K562 (cell line): Measurements from ENCODE around the gene CZIB. TPM values are rescaled to one million over a fixed set of nuclear protein-coding genes. Genes with fewer than 3 reads are reported as not detected.

ENCODE experiments used
- HNRNPK ChIP-seq: fragments of 200-400 bp; formaldehyde crosslinking; IDR thresholded peaks from one replicate; pipeline ENCODE4 v1.6.1; 2018; ENCODE audit warnings: mild to moderate bottlenecking, low read depth, low read length; ENCODE audit not compliant: poor library complexity, severe bottlenecking
- KAT7 ChIP-seq: sonication (generic); formaldehyde crosslinking; IDR thresholded peaks from 2 replicates; pipeline ENCODE4 v1.8.0; 2022; ENCODE audit warnings: missing genetic modification reagents, mild to moderate bottlenecking, borderline replicate concordance
- NFATC3 ChIP-seq: fragments of 450-650 bp; IDR thresholded peaks from 2 replicates; pipeline ENCODE4 v1.6.1; 2017; ENCODE audit warnings: mild to moderate bottlenecking
- POLR2B ChIP-seq: fragments of 450-650 bp; IDR thresholded peaks from 2 replicates; pipeline ENCODE4 v1.6.1; 2018; ENCODE audit warnings: low read depth; ENCODE audit not compliant: partially characterized antibody
- RBM25 ChIP-seq: fragments of 200-400 bp; formaldehyde crosslinking; IDR thresholded peaks from 2 replicates; pipeline ENCODE4 v1.6.1; 2018; ENCODE audit warnings: low read length, low read depth, moderate library complexity; ENCODE audit not compliant: severe bottlenecking
- SREBF2 ChIP-seq: sonication (generic); formaldehyde crosslinking; IDR thresholded peaks from 2 replicates; pipeline ENCODE4 v1.4.0; 2020; ENCODE audit warnings: mild to moderate bottlenecking, missing genetic modification reagents
- polyA plus RNA-seq, 8 experiments: library from polyadenylated mRNA; depleted of rRNA in 4 of 8; stranded (reverse) in 5 of 8; unstranded in 3 of 8; fragments of >200 nt; fragmentation: Nextera tagmentation in 2 of 8; fragmentation: Illumina TruSeq in 1 of 8; extraction: Ambion mirVana in 2 of 8; extraction: Trizol in 1 of 8; gene quantifications; 2 replicates each; pipeline versions ENCODE4 v1.2.1 to v1.2.3, GENCODE V29; 2011 to 2014; ENCODE audit warnings: inconsistent platforms in 1 of 8, missing spikeins in 1 of 8
- total RNA-seq, 7 experiments: library from RNA; depleted of rRNA in 6 of 7; stranded (reverse); fragments of >200 nt in 6 of 7; fragmentation: Illumina TruSeq in 2 of 7; extraction: Trizol in 2 of 7; gene quantifications; 2 replicates each; pipeline versions ENCODE4 v1.2.1 to v1.2.3, GENCODE V29; 2011 to 2021; ENCODE audit warnings: low replicate concordance in 1 of 7
- TF ChIP-seq, protein P1 (sequence below): sonication (generic); formaldehyde crosslinking; IDR thresholded peaks from 2 replicates; pipeline ENCODE4 v1.8.0; 2023; ENCODE audit warnings: missing genetic modification reagents, mild to moderate bottlenecking, borderline replicate concordance
- TF ChIP-seq, protein P2 (sequence below): sonication (generic); formaldehyde crosslinking; IDR thresholded peaks from 2 replicates; pipeline ENCODE4 v1.8.1; 2022; ENCODE audit warnings: missing genetic modification reagents
- TF ChIP-seq, protein P3 (sequence below): fragments of 150-350 bp; conservative IDR thresholded peaks from 2 replicates; pipeline ENCODE4 v1.6.1; 2014; ENCODE audit warnings: low read length
- TF ChIP-seq, protein P4 (sequence below), 2 experiments: IDR thresholded peaks in 1 of 2; conservative IDR thresholded peaks in 1 of 2; 2 replicates each; pipeline ENCODE4 v1.6.1; 2016; ENCODE audit warnings: low read depth in 2 of 2, mild to moderate bottlenecking in 1 of 2, missing compliant biosample characterization in 1 of 2, missing genetic modification characterization in 1 of 2, moderate library complexity in 1 of 2

CZIB gene
- total and polyA plus RNA-seq, 9 of the 15 experiments (the other 6 are each of a cell fraction or from before 2014, with no cell fraction given): 52.6 to 111 (median 80.0) TPM

DNA sequence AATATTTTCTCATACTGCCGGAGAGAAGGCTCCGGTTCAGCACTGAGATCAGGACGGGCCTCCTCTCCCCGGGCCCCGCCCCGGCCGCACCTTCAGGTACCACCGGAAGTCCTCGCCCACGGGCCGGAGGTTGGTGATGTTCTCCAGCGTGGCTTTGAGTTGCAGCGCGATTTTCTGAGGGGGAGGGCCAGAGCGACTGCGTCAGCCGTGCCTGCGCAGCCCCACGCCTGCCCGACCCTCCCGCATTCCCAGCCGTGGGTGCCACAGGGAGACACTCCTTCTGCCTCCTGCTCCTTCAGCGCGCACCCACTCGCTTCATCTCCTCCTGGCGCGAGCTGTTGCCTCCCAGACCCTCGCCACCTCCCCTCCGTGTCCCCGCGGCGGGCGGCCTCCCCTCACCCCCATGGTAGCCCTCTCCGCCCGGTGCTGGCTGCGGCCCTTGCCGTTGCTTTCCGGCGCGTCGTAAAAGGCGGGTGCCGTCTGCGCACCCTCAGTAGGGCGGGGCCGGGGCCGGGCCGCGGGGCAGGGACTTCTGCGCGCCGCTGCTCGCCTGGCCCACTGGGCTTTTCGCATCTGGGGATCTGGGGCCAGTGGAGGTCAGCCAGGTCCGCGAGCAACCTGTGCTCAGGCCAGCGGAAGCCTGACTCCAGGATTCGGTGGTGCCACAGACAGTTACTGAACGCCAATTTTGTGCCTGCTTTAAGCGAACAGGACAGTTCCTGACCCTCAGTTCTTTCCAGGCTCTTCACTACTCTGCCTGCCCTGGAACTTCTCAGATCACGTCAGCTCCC is at the start of gene CZIB (continued):
- TF ChIP-seq, protein P1, sequence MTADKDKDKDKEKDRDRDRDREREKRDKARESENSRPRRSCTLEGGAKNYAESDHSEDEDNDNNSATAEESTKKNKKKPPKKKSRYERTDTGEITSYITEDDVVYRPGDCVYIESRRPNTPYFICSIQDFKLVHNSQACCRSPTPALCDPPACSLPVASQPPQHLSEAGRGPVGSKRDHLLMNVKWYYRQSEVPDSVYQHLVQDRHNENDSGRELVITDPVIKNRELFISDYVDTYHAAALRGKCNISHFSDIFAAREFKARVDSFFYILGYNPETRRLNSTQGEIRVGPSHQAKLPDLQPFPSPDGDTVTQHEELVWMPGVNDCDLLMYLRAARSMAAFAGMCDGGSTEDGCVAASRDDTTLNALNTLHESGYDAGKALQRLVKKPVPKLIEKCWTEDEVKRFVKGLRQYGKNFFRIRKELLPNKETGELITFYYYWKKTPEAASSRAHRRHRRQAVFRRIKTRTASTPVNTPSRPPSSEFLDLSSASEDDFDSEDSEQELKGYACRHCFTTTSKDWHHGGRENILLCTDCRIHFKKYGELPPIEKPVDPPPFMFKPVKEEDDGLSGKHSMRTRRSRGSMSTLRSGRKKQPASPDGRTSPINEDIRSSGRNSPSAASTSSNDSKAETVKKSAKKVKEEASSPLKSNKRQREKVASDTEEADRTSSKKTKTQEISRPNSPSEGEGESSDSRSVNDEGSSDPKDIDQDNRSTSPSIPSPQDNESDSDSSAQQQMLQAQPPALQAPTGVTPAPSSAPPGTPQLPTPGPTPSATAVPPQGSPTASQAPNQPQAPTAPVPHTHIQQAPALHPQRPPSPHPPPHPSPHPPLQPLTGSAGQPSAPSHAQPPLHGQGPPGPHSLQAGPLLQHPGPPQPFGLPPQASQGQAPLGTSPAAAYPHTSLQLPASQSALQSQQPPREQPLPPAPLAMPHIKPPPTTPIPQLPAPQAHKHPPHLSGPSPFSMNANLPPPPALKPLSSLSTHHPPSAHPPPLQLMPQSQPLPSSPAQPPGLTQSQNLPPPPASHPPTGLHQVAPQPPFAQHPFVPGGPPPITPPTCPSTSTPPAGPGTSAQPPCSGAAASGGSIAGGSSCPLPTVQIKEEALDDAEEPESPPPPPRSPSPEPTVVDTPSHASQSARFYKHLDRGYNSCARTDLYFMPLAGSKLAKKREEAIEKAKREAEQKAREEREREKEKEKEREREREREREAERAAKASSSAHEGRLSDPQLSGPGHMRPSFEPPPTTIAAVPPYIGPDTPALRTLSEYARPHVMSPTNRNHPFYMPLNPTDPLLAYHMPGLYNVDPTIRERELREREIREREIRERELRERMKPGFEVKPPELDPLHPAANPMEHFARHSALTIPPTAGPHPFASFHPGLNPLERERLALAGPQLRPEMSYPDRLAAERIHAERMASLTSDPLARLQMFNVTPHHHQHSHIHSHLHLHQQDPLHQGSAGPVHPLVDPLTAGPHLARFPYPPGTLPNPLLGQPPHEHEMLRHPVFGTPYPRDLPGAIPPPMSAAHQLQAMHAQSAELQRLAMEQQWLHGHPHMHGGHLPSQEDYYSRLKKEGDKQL (CRISPR knock-in tag): 0 out of 2 replicates have a peak, but pooled peaks have one; percentile 58
- TF ChIP-seq, protein P2, sequence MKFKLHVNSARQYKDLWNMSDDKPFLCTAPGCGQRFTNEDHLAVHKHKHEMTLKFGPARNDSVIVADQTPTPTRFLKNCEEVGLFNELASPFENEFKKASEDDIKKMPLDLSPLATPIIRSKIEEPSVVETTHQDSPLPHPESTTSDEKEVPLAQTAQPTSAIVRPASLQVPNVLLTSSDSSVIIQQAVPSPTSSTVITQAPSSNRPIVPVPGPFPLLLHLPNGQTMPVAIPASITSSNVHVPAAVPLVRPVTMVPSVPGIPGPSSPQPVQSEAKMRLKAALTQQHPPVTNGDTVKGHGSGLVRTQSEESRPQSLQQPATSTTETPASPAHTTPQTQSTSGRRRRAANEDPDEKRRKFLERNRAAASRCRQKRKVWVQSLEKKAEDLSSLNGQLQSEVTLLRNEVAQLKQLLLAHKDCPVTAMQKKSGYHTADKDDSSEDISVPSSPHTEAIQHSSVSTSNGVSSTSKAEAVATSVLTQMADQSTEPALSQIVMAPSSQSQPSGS (CRISPR knock-in tag): no peak
- no peak for TF ChIP-seq SREBF2
- TF ChIP-seq, protein P3, sequence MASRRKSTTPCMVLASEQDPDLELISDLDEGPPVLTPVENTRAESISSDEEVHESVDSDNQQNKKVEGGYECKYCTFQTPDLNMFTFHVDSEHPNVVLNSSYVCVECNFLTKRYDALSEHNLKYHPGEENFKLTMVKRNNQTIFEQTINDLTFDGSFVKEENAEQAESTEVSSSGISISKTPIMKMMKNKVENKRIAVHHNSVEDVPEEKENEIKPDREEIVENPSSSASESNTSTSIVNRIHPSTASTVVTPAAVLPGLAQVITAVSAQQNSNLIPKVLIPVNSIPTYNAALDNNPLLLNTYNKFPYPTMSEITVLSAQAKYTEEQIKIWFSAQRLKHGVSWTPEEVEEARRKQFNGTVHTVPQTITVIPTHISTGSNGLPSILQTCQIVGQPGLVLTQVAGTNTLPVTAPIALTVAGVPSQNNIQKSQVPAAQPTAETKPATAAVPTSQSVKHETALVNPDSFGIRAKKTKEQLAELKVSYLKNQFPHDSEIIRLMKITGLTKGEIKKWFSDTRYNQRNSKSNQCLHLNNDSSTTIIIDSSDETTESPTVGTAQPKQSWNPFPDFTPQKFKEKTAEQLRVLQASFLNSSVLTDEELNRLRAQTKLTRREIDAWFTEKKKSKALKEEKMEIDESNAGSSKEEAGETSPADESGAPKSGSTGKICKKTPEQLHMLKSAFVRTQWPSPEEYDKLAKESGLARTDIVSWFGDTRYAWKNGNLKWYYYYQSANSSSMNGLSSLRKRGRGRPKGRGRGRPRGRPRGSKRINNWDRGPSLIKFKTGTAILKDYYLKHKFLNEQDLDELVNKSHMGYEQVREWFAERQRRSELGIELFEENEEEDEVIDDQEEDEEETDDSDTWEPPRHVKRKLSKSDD: no peak
- peak; percentile 99 for TF ChIP-seq POLR2B
- TF ChIP-seq, protein P4, sequence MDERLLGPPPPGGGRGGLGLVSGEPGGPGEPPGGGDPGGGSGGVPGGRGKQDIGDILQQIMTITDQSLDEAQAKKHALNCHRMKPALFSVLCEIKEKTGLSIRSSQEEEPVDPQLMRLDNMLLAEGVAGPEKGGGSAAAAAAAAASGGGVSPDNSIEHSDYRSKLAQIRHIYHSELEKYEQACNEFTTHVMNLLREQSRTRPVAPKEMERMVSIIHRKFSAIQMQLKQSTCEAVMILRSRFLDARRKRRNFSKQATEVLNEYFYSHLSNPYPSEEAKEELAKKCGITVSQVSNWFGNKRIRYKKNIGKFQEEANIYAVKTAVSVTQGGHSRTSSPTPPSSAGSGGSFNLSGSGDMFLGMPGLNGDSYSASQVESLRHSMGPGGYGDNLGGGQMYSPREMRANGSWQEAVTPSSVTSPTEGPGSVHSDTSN (CRISPR knock-in tag; IDR thresholded peaks at IDR 0.05; ENCODE audit: low read depth): no peak
- TF ChIP-seq, protein P4 (tag; conservative IDR thresholded peaks at IDR 0.05; ENCODE audit: low read depth): no peak
- no peak for TF ChIP-seq RBM25
- TF ChIP-seq KAT7 (CRISPR knock-in tag): peak; percentile 82; the same call in 1 of the 2 replicates
- peak; percentile 59 for TF ChIP-seq HNRNPK
- TF ChIP-seq NFATC3: no peak
